HG03196 (cell line): ENCODE data around the gene CREBL2.
"Not testable (repeated sequence)": the region's sequence is repeated elsewhere in the genome, so short reads cannot be mapped to it uniquely, and the experiment has no call there.

Source experiments
- ATAC-seq: cut with Tn5 transposase; IDR thresholded peaks from one replicate; pipeline ENCODE4 v1.9.1; 2021; ENCODE audit not compliant: unreplicated experiment

Gene CREBL2

DNA sequence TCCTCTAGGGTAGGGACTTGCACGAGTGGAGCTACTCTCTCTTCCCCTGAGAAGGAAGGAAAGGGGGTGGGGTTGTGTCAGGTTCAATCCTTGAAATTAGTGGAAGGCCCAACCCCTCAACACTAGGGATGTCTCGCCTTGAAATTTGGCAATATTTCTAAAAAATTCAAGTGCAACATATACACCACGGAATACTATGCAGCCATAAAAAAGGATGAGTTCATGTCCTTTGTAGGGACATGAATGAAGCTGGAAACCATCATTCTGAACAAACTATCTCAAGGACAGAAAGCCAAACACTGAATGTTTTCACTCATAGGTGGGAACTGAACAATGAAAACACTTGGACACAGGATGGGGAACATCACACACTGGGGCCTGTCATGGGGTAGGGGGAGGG is 15.1 kb upstream of the CREBL2 start:
- not testable (repeated sequence) for ATAC-seq

- ATAC-seq = no peak
These were observed 12.8 kb upstream of the CREBL2 start for GRCh38 chr12:12598864-12599263.

GRCh38 chr12:12599750-12600643 is 11.7 kb upstream of the CREBL2 start:
- no peak for ATAC-seq

GRCh38 chr12:12600659-12601058 is 11.0 kb upstream of the CREBL2 start:
- no peak for ATAC-seq

- no peak for ATAC-seq
These were observed 6.9 kb upstream of the CREBL2 start for GRCh38 chr12:12604740-12605139.

GRCh38 chr12:12606781-12607589 is 4.7 kb upstream of the CREBL2 start:
- ATAC-seq = no peak

GRCh38 chr12:12608557-12608957 is 3.1 kb upstream of the CREBL2 start:
- ATAC-seq = no peak

- ATAC-seq = no peak
These were observed 2.0 kb upstream of the CREBL2 start for GRCh38 chr12:12609692-12610091.

- no peak for ATAC-seq
These were observed 965 bp upstream of the CREBL2 start for GRCh38 chr12:12610711-12611110.

GRCh38 chr12:12612358-12612757 is 682 bp downstream of the CREBL2 start:
- ATAC-seq = no peak

DNA sequence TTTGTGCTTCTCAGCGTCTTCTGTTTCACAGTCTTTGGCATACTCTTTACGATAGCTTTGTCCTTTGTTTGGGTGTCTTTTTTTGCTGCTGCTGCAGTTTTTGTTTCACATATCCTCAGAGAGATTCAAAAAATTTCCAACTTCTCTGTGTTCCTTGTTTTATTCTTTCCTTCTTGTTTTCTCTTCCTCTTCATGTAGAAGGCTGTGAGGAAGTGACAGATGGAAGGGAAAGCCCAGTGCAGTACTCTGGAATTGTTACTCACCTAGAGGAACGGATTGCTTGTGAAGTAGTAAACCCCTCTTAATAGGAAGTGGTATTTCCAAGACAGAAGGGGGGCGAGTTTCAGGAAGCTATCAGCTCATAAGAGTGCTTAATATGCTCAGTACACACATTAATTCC is 1.7 kb downstream of the CREBL2 start:
- ATAC-seq = no peak

GRCh38 chr12:12614342-12614741 is 2.7 kb downstream of the CREBL2 start:
- no peak for ATAC-seq

- no peak for ATAC-seq
These were observed 5.0 kb downstream of the CREBL2 start for GRCh38 chr12:12616512-12617310.

GRCh38 chr12:12618064-12618463 is 6.4 kb downstream of the CREBL2 start:
- ATAC-seq = not testable (repeated sequence)

- ATAC-seq = no peak
These were observed 9.1 kb downstream of the CREBL2 start for GRCh38 chr12:12620730-12621315.

GRCh38 chr12:12622418-12622817 is 10.7 kb downstream of the CREBL2 start:
- no peak for ATAC-seq

- no peak for ATAC-seq
These were observed 12.9 kb downstream of the CREBL2 start for GRCh38 chr12:12624498-12624992.

DNA sequence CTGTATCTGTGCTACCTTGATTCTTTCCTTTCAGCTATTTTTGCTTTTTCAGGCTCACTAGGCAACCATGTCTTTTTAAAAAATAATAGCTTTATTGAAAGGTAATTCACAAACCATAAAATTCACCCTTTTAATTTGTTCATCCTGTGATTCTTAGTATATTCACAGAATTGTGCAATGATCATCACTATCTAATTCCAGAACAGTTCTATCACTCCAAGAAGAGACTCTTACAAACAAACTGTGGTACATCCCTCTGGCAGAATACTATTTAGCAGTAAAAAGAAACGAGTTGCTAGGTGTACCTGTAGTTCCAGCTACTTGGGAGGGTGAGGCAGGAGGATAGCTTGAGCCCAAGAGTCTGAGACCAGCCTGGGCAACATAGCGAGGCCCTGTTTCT is 14.8 kb downstream of the CREBL2 start:
- no peak for ATAC-seq

DNA sequence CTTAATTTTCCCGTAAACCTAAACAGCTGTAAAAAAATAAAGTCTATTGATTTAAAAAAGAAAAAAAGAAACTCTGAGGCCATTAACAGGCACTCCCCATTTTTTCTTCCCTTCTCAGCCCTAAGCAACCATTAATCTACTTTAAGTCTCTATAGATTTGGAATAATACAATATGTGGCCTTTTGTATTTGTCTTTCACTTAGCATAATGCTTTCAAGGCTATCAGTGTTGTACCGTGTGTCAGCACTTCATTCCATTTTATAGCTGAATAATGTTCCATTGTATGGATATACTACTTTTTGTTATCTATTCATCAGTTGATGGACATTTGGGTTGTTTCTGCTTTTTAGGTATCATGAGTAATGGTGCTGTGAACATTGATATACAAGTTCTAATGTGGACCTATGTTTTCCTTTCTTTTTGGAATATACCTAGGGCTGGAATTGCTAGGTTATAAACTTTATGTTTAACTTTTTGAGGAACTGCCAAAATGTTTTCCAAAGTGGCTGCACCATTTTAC is 15.7 kb downstream of the CREBL2 start:
- ATAC-seq = no peak

- no peak for ATAC-seq
These were observed 16.3 kb downstream of the CREBL2 start for GRCh38 chr12:12628013-12628412.
